GM06990 (cell line): ENCODE measurements around the gene BICC1.

Source experiments
- DNase-seq: peaks from one replicate; pipeline ENCODE4 v3.0.0-alpha.2; 2011; ENCODE audit not compliant: insufficient read length; ENCODE audit errors: extremely low read depth
- H3K27me3 ChIP-seq: replicated peaks from 2 replicates; pipeline ENCODE4 v1.6.0; 2011; ENCODE audit warnings: low read length; ENCODE audit not compliant: control insufficient read depth, insufficient read depth
- H3K36me3 ChIP-seq: 2 replicates; pipeline ENCODE4 v1.5.1; 2011; ENCODE audit warnings: low read length; ENCODE audit not compliant: control insufficient read depth, insufficient read depth
- H3K4me3 ChIP-seq: replicated peaks from 2 replicates; pipeline ENCODE4 v1.5.1; 2011; ENCODE audit warnings: low read depth, mild to moderate bottlenecking, control low read depth, low read length
- CTCF ChIP-seq: IDR thresholded peaks from 2 replicates; pipeline ENCODE4 v1.5.1; 2011; ENCODE audit warnings: low read length, control low read depth, mild to moderate bottlenecking, inconsistent platforms; ENCODE audit not compliant: insufficient read depth, poor library complexity, severe bottlenecking

Gene BICC1

GRCh38 chr10:58641708-58642107 is 129.0 kb downstream of the BICC1 start:
- Histone ChIP-seq H3K4me3 (no peak overlapping the region), H3K27me3 (no peaks in the 10 kb centered on the region), H3K36me3 (no peaks in the 10 kb centered on the region)
- DNase-seq, result no peak
- no peak for TF ChIP-seq CTCF

- Histone ChIP-seq H3K27me3 (no peaks in the 10 kb centered on the region), H3K36me3 (no peaks in the 10 kb centered on the region), H3K4me3 (no peak overlapping the region)
- no peak for TF ChIP-seq CTCF
- DNase-seq, result no peak
Observed at GRCh38 chr10:58642283-58642682, 129.6 kb downstream of the BICC1 start.

- no peaks in the 10 kb centered on the region for H3K27me3 ChIP-seq
- no peak for DNase-seq
- no peak for TF ChIP-seq CTCF
- H3K36me3 ChIP-seq, result no peaks in the 10 kb centered on the region
- H3K4me3 ChIP-seq, result no peak overlapping the region
Observed at GRCh38 chr10:58642916-58643428, 130.3 kb downstream of the BICC1 start.

- DNase-seq, result no peak
- H3K36me3 ChIP-seq, result no peaks in the 10 kb centered on the region
- H3K4me3 ChIP-seq, result no peak overlapping the region
- no peak for TF ChIP-seq CTCF
- no peaks in the 10 kb centered on the region for H3K27me3 ChIP-seq
Observed at GRCh38 chr10:58644311-58644710, 131.6 kb downstream of the BICC1 start.

GRCh38 chr10:58645416-58646146 is 132.9 kb downstream of the BICC1 start:
- Histone ChIP-seq H3K27me3 (no peaks in the 10 kb centered on the region), H3K4me3 (no peak overlapping the region), H3K36me3 (no peaks in the 10 kb centered on the region)
- TF ChIP-seq CTCF, result no peak
- no peak for DNase-seq
